ENCODE measurements around the gene HARS2.

DNA sequence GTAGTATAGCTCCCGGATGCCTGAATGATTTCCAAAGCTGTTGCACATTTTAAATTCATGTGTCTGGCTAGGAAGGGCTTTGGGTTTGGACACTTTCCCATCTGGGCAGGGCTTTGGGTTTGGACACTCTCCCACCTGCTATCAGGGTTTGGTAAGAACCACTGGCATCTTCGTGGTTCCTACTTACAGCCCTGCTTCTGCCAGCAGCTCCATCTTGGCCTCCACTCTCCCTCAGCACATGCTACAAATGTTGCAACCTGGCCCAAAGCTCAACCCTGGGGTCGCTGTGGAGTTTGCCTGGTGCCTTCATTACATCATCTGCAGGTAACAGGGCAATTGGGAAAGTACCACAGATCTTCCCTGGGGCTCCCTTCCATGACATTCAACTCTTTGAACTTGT is 48.5 kb upstream of the HARS2 start:
- TF ChIP-seq, protein P1, sequence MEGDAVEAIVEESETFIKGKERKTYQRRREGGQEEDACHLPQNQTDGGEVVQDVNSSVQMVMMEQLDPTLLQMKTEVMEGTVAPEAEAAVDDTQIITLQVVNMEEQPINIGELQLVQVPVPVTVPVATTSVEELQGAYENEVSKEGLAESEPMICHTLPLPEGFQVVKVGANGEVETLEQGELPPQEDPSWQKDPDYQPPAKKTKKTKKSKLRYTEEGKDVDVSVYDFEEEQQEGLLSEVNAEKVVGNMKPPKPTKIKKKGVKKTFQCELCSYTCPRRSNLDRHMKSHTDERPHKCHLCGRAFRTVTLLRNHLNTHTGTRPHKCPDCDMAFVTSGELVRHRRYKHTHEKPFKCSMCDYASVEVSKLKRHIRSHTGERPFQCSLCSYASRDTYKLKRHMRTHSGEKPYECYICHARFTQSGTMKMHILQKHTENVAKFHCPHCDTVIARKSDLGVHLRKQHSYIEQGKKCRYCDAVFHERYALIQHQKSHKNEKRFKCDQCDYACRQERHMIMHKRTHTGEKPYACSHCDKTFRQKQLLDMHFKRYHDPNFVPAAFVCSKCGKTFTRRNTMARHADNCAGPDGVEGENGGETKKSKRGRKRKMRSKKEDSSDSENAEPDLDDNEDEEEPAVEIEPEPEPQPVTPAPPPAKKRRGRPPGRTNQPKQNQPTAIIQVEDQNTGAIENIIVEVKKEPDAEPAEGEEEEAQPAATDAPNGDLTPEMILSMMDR (IDR thresholded peaks at IDR 0.05): no peak
- TF ChIP-seq POLR2A (IDR thresholded peaks at IDR 0.05): no peak
